Measurements from ENCODE around the gene KRT3.

GRCh38 chr12:52836491-52837412, 40.8 kb upstream of the KRT3 start:
- TF ChIP-seq CTCF (IDR thresholded peaks at IDR 0.05): no peak
- no peak for TF ChIP-seq POLR2A (IDR thresholded peaks at IDR 0.05)
- no peak for TF ChIP-seq POLR2AphosphoS5 (IDR thresholded peaks at IDR 0.05)
